Measurements from ENCODE around the gene TESK2.

GRCh38 chr1:45326627-45327623 is 164.0 kb downstream of the TESK2 start, which contains the start of gene HPDL:
- no peak for TF ChIP-seq CTCF (IDR thresholded peaks at IDR 0.05)
- TF ChIP-seq POLR2A (IDR thresholded peaks at IDR 0.05): no peak
- TF ChIP-seq POLR2AphosphoS5 (IDR thresholded peaks at IDR 0.05): no peak
